HG03558 (cell line): ENCODE measurements around the gene PRG3.
"Not testable (repeated sequence)": the region's sequence is repeated elsewhere in the genome, so short reads cannot be mapped to it uniquely, and the experiment has no call there.

ENCODE experiments used
- ATAC-seq: cut with Tn5 transposase; IDR thresholded peaks from one replicate; pipeline ENCODE4 v1.9.1; 2021; ENCODE audit warnings: moderate number of reproducible peaks; ENCODE audit not compliant: unreplicated experiment; ENCODE audit errors: extremely low read depth

PRG3 gene

DNA sequence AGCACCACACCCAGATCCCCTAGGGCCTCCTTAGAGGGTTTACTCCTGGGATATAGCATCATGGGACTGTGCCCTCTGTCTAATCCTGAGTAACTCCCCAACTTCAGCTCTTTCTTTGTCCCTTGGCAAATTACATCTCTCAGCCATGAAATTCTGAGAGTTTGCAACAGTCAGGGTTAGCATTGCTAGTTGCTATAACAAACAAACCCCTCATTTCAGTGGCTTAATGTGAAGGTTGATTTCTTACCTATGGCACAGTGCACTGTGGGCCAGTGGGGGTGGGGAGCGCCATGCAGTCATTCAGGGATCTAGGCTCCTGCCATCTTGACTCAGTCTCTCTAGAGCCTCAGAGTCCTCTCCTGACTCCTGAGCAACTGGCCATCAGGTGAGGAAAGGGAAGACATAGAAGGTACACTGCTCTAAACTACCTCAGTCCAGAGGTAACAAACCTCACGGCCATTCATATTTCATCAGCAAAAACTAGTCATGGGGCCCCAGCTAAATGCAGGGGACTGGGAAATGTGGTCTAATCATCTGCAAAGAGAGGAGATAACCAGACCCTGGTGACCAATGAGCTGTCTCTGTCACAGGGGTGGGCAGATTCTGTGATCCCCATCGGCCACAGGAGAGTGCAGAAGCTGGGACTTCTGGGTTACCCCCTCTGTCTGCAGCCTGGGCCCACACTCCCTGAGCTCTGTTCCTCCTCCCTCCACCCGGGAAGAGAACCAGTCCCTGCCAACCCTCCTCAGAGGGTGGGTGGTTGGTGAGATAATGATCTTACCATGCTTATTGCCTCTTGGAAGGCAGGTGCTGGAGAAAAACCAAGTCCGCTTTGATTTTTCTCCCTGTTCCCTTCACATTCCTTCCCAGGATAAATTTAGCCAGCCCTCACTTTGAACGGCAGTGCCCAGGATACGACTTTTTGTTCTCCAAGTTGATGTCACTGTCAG lies 17.5 kb downstream of the PRG3 start:
- ATAC-seq = no peak

DNA sequence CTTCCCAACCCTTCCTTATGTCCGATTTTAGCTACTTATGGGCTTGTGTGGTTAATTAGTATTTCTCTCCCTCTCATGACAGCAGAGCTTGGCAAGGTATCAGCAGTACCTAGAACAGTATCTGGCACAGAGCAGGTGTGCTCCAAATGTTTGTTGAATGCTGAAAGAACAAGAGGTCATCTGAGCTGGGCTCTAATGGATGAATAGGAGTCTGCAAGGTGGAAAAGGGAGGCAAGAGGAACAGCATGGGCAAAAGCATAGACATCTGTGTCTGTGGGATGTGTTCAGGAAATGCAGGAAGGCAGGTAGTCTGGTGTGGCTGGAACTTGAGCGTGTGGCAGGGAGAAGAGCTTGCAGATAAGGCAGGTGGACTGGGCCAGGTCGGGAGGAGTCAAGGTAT lies 19.0 kb downstream of the PRG3 start:
- no peak for ATAC-seq

GRCh38 chr11:57361420-57361819 lies 19.5 kb downstream of the PRG3 start:
- not testable (repeated sequence) for ATAC-seq

- ATAC-seq = no peak
Observed at GRCh38 chr11:57360991-57361390, 20.0 kb downstream of the PRG3 start.

DNA sequence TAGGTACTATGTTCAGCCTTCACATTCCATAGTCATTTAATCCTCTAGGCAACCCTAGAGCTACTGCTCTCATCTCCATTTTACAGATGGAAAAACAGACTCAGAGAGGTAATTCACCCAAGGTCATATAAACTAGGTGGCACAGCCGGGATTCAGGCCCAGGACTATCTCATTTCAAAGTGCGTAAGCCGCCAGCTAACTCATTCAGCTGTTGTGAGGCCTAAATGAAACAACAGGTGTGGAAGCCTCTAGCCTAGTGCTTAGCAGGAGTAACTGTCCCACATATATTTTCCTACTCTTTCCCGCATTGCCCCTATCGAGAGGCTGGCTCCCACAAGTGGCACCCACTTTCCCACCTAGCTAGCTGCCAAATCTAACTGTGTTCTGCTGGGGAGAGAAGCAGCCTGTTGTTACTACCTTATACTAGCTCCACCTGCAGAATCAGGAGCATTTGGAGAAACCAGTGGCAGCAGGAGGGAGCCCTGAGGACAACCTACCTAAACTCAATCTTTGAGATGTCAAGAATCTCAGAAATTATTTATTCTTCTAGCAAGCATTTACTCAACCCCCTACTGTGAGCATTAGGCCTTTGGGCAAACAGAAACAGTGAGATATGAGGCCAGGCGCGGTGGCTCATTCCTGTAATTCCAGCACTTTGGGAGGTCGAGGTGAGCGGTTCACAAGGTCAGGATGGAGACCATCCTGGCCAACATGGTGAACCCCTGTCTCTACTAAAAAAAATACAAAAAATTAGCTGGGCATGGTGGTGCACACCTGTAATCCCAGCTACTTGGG lies 20.9 kb downstream of the PRG3 start:
- ATAC-seq = no peak

DNA sequence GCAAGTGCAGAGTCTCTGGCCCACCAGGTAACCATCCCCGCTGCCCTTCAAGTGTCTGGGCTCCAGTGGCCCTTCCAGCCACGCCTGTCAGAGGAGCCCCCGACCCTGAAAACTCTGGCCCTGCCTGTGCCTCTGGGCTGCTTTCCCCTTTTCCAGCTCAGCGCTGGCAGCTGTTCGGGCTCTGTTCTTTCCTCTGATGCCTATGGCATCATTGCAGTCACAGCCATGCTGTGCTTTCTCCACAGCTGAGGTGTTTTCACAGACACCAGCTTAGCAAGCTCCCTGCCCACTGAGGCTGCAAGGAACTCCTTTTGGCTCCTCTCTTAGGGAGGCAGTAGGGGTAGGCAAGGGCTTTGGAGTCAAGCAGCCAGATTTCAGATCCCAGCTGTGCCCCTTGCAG lies 21.6 kb downstream of the PRG3 start:
- no peak for ATAC-seq

GRCh38 chr11:57358991-57359390 lies 22.0 kb downstream of the PRG3 start:
- no peak for ATAC-seq

DNA sequence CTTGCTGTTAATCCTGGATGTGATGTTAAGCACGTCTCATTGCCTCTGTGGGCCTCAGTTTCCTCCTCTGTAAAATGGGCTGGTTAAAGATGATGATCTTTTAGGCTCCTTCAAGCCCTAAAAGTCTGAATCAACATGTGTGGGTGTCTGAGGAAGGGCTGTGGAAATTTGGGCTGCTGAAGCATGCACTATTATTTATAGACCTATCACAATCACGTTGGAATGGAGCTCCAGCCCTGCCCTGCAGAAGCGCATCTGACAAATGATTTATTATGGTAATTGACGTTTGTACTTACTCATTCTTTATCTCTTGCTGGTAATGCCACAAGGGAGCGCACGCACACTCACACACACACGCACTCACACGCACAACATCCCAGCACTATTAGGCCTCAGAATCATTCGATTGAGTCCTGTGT lies 22.4 kb downstream of the PRG3 start:
- ATAC-seq = no peak

GRCh38 chr11:57357856-57358255 lies 23.1 kb downstream of the PRG3 start:
- ATAC-seq = no peak

- no peak for ATAC-seq
Observed at GRCh38 chr11:57357310-57357709, 23.6 kb downstream of the PRG3 start.

- ATAC-seq = no peak
Observed at GRCh38 chr11:57356268-57356667, 24.7 kb downstream of the PRG3 start.

DNA sequence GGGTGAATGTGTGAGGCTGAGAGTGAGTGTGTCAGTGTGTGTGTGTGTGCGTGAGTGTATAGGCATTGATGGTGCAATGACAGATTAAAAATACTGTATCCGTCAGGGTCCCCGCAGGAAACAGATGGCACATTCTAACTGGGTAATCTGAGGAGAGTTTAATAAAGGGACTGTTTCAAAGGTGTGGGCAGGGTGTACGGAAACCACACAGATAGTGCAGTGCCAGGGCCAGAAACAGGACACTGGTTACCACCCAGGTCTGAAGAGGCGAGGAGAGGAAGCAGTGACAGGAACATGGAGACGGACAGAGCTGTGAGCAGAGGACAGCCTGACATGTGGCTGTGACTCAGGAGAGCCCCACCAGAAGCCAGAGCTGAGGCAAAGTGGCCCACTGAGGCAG lies 26.3 kb downstream of the PRG3 start:
- ATAC-seq = no peak

DNA sequence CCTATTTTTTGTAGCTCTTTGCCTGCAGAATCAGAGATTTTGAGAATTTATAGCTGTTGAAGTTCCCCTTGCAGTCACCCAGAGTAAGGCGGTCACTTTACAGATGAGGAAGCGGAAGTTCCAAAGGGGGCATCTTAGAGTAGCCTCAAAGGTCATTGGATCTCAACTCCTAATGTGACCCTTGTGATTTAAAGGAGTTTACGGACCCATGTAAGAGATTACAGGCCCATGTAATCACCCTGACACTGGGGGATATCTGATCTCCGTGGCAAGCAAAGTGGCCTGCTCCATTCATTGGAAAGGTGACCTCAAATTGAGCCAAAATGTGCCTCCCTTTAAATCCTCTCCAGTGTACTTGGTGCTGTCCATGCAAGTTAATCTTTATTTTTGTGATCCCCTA lies 27.1 kb downstream of the PRG3 start:
- no peak for ATAC-seq

DNA sequence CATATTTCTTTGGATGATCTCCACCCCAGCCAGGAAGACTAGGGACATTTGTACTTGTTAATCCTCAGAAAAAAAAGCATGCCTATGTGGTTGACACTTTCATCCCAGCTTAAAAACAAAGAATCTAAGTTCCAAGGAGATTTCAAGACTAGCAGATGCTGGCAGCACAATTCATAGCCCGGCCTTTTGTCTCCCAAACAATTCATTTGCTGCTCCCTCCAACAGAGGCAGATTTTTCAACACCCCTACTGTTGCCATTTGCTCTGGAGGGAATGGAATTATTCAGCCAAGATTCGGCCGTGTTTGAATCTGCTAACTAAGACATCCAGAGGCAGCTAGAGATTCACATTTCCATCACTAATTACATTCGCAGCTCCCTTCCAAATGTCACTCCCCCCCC lies 27.5 kb downstream of the PRG3 start:
- ATAC-seq = no peak

DNA sequence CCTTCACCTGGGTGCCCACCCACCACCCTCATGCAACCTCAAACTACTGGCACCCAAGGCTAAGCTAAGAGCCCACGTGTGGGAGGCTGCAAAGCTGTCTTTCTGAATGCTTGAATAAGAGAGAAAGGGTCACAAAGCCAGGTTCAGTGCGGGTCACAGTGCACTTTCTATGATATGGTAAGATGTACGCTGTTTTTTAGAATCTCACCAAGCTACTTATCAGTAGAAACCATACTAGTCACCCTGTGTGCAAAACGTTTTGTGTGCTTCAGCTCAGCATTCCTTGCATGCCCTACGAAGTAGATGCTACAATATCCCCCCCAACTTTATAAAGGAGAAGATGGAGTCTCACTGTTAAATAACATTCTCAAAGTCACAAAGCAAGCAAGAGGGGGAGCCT lies 27.9 kb downstream of the PRG3 start:
- ATAC-seq = no peak

- ATAC-seq = no peak
Observed at GRCh38 chr11:57349491-57350274, 31.3 kb downstream of the PRG3 start.

GRCh38 chr11:57348636-57349313 lies 32.2 kb downstream of the PRG3 start:
- ATAC-seq = no peak

DNA sequence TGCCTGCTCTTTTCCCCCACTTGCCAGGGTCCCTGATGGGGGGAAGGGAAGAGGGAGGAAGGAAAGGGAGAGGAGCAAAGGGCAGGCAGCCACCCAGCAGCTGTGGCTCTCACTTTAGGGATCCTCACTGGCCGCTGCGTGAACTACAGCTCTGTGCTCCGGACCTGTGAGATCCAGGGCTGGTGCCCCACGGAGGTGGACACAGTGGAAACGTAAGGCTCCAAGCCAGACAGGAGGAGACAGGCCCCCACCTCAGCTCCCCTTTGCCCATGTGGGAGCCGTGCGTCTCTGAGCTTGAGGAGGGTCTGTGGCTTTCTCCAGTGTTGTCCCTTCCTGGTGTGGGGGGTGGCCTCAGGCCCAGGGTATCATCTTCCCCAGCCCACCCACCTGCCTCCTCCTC lies 32.9 kb downstream of the PRG3 start:
- no peak for ATAC-seq

DNA sequence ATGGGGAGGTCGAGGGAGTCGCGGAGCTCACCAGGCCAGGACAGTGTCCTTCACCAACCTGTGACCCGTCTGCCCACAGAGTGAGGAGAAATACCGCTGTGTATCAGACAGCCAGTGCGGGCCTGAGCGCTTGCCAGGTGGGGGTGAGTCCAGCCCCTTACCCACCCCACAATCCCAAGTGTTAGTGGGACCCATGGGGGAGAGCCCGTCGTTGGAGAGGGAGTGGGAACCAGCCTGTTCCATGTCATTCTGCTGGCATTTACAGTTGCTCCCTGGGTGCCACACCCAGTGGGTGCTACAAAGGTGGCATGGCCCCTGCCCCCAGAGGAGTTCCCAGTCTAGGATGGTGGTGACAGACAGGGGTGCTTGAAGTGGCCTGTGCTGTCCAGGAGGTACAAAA lies 33.6 kb downstream of the PRG3 start:
- no peak for ATAC-seq

- ATAC-seq = no peak
Observed at GRCh38 chr11:57345555-57346211, 35.3 kb downstream of the PRG3 start.
